PC-9 (cell line): ENCODE data around the gene CEBPA. TPM values are rescaled to one million over a fixed set of nuclear protein-coding genes. Genes with fewer than 3 reads are reported as not detected.

Experiments
- BruUV-seq: library from RNA; stranded (reverse); fragments of 400-500 nt; replicated peaks from 2 replicates; lab custom pipeline; 2021; lab: Mats Ljungman, UMichigan
- CTCF ChIA-PET: fragments of 300-600 bp; sonication (Branson Sonifier 250); formaldehyde crosslinking; loops from one replicate; lab custom pipeline; 2022; ENCODE audit warnings: antibody characterized with exemption; lab: Charles Lee
- POLR2A ChIA-PET: fragments of 300-600 bp; sonication (Branson Sonifier 250); formaldehyde crosslinking; loops from one replicate; lab custom pipeline; 2022; ENCODE audit warnings: antibody characterized with exemption; ENCODE audit not compliant: unreplicated experiment; lab: Charles Lee
- DNase-seq, 2 experiments: peaks; one replicate each; pipeline versions ENCODE4 v3.0.0 to v3.0.0-alpha.2; 2015 to 2022; ENCODE audit warnings: mixed read lengths in 1 of 2
- H2AFZ ChIP-seq: fragments of 200-600 bp; sonication (generic); 2 replicates; pipeline ENCODE4 v1.8.1; 2017; ENCODE audit warnings: antibody characterized with exemption
- H3F3A ChIP-seq: fragments of 200-600 bp; sonication (generic); 2 replicates; pipeline ENCODE4 v1.8.1; 2017; ENCODE audit warnings: antibody characterized with exemption, mild to moderate bottlenecking, low read depth; ENCODE audit not compliant: insufficient read depth
- H3K27ac ChIP-seq: fragments of 200-600 bp; sonication (generic); 2 replicates; pipeline ENCODE4 v1.6.1; 2016; ENCODE audit warnings: mixed run types
- H3K27me3 ChIP-seq: fragments of 200-600 bp; sonication (generic); 2 replicates; pipeline ENCODE4 v1.6.1; 2016; ENCODE audit warnings: low read depth, mixed run types; ENCODE audit not compliant: insufficient read depth
- H3K36me3 ChIP-seq: fragments of 200-600 bp; sonication (generic); 2 replicates; pipeline ENCODE4 v1.6.1; 2016; ENCODE audit warnings: low read depth, mixed run types
- H3K4me1 ChIP-seq: fragments of 200-600 bp; sonication (generic); replicated peaks from 2 replicates; pipeline ENCODE4 v1.6.1; 2016; ENCODE audit warnings: mixed run types; ENCODE audit not compliant: insufficient read depth
- H3K4me2 ChIP-seq: fragments of 200-600 bp; sonication (generic); 2 replicates; pipeline ENCODE4 v1.6.1; 2017; ENCODE audit warnings: mixed run types
- H3K4me3 ChIP-seq: fragments of 200-600 bp; sonication (generic); 2 replicates; pipeline ENCODE4 v1.6.1; 2016; ENCODE audit warnings: mixed run types
- H3K79me2 ChIP-seq: fragments of 200-600 bp; sonication (generic); 2 replicates; pipeline ENCODE4 v1.6.1; 2017; ENCODE audit warnings: low read depth, mixed run types
- H3K9me2 ChIP-seq: fragments of 200-600 bp; sonication (generic); 2 replicates; pipeline ENCODE4 v1.8.1; 2017; ENCODE audit warnings: mild to moderate bottlenecking; ENCODE audit not compliant: insufficient read depth
- H3K9me3 ChIP-seq: fragments of 200-600 bp; sonication (generic); 2 replicates; pipeline ENCODE4 v1.8.1; 2016; ENCODE audit warnings: low read depth; ENCODE audit not compliant: insufficient read depth
- H4K20me1 ChIP-seq: fragments of 200-600 bp; sonication (generic); 2 replicates; pipeline ENCODE4 v1.8.1; 2017; ENCODE audit not compliant: insufficient read depth
- CTCF ChIP-seq: fragments of 200-600 bp; sonication (generic); conservative IDR thresholded peaks from 2 replicates; pipeline ENCODE4 v1.6.1; 2017; ENCODE audit warnings: mixed run types, antibody characterized with exemption, mild to moderate bottlenecking, moderate library complexity
- EZH2 ChIP-seq: fragments of 200-600 bp; sonication (generic); IDR thresholded peaks from 2 replicates; pipeline ENCODE4 v1.8.0; 2017; ENCODE audit warnings: antibody characterized with exemption, low read depth
- intact Hi-C: fragments of 100-400 bp; cut with micrococcal nuclease; formaldehyde crosslinking; loops from one replicate; pipeline ENCODE4 v1.10.0; 2022; ENCODE audit not compliant: unreplicated experiment
- total RNA-seq: library from RNA; stranded (reverse); gene quantifications from 2 replicates; pipeline ENCODE4 v1.2.3, GENCODE V29; 2021

CEBPA gene
- total RNA-seq, 1 experiment from 2014 or later, result 8.9 TPM

- BruUV-seq, result no TSS peak
- Histone ChIP-seq H3K79me2 (no peaks in the 10 kb centered on the region), H4K20me1 (no peaks in the 10 kb centered on the region), H3F3A (no peaks in the 10 kb centered on the region), H3K9me2 (no peaks in the 10 kb centered on the region), H2AFZ (no peak overlapping the region), H3K27ac (no peak overlapping the region), H3K9me3 (no peaks in the 10 kb centered on the region), H3K36me3 (no peaks in the 10 kb centered on the region), H3K27me3 (no peaks in the 10 kb centered on the region), H3K4me2 (no peak overlapping the region), H3K4me3 (no peak overlapping the region), H3K4me1 (peaks cover 2% of the 10 kb centered on the region)
- intact Hi-C loops, result no loop called here
- CTCF ChIA-PET, result no interaction called here
- POLR2A ChIA-PET, result no interaction called here
- TF ChIP-seq CTCF (no peak), EZH2 (no peak)
- no peak for DNase-seq
Observed at GRCh38 chr19:33279430-33280350, 22.6 kb downstream of the CEBPA start.

- DNase-seq, result no peak
- no peak overlapping the region for H3K4me2 ChIP-seq
- POLR2A ChIA-PET, result no interaction called here
- no peaks in the 10 kb centered on the region for H3F3A ChIP-seq
- intact Hi-C loops, result no loop called here
- TF ChIP-seq EZH2 (no peak), CTCF (no peak)
- peaks cover 12% of the 10 kb centered on the region for H3K4me1 ChIP-seq
- CTCF ChIA-PET, result no interaction called here
- no peak overlapping the region for H3K27ac ChIP-seq
- no peaks in the 10 kb centered on the region for H4K20me1 ChIP-seq
- H2AFZ ChIP-seq, result no peak overlapping the region
- no TSS peak for BruUV-seq
- no peaks in the 10 kb centered on the region for H3K36me3 ChIP-seq
- no peaks in the 10 kb centered on the region for H3K27me3 ChIP-seq
- H3K9me2 ChIP-seq, result no peaks in the 10 kb centered on the region
- H3K79me2 ChIP-seq, result no peaks in the 10 kb centered on the region
- no peak overlapping the region for H3K4me3 ChIP-seq
- no peaks in the 10 kb centered on the region for H3K9me3 ChIP-seq
Observed at GRCh38 chr19:33278403-33279269, 23.7 kb downstream of the CEBPA start.

GRCh38 chr19:33278023-33278402 is 24.3 kb downstream of the CEBPA start:
- DNase-seq, result no peak
- Histone ChIP-seq H2AFZ (no peak overlapping the region), H3F3A (no peaks in the 10 kb centered on the region), H3K79me2 (no peaks in the 10 kb centered on the region), H3K4me1 (peaks cover 12% of the 10 kb centered on the region), H3K27me3 (no peaks in the 10 kb centered on the region), H3K9me3 (no peaks in the 10 kb centered on the region), H3K27ac (no peak overlapping the region), H3K4me2 (no peak overlapping the region), H3K4me3 (no peak overlapping the region), H3K36me3 (no peaks in the 10 kb centered on the region), H4K20me1 (no peaks in the 10 kb centered on the region), H3K9me2 (no peaks in the 10 kb centered on the region)
- no TSS peak for BruUV-seq
- TF ChIP-seq CTCF (no peak), EZH2 (no peak)
- POLR2A ChIA-PET, result no interaction called here
- intact Hi-C loops, result no loop called here
- CTCF ChIA-PET, result no interaction called here
